NT2/D1 (cell line): ENCODE data around the gene SLC1A2.

Experiments used
- YY1 ChIP-seq: IDR thresholded peaks from 2 replicates; pipeline ENCODE4 v1.6.1; 2011; ENCODE audit not compliant: insufficient read length, insufficient read depth
- ZNF274 ChIP-seq: IDR thresholded peaks from 2 replicates; pipeline ENCODE4 v1.6.1; 2011; ENCODE audit warnings: mild to moderate bottlenecking, low read depth, low read length

GRCh38 chr11:35394941-35395340 lies 24.4 kb downstream of the SLC1A2 start:
- TF ChIP-seq ZNF274 (no peak), YY1 (no peak)
